HG03442 (cell line): ENCODE measurements around the gene RERE.

Experiments used
- ATAC-seq: cut with Tn5 transposase; IDR thresholded peaks from one replicate; pipeline ENCODE4 v1.9.1; 2021; ENCODE audit warnings: mild to moderate bottlenecking, moderate library complexity; ENCODE audit not compliant: unreplicated experiment

RERE gene

DNA sequence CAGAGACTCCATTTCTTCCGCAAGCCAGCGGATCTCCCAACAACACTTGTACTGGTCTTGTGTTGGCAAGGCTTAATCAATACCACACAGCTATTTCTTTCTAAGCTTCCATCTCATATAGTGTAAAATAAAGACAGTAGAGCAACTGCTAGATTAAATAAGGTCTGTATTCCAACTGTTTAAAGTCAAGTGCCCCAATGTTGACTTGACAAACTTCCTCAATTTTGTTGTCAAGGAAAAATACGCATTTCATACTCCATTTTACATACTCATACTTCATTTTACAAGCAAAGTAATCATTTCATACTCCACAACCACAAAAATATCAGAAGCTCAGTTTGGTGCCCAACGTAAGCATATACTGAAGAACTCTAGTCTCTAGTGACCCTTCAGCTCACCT is 143.0 kb downstream of the RERE start:
- no peak for ATAC-seq

DNA sequence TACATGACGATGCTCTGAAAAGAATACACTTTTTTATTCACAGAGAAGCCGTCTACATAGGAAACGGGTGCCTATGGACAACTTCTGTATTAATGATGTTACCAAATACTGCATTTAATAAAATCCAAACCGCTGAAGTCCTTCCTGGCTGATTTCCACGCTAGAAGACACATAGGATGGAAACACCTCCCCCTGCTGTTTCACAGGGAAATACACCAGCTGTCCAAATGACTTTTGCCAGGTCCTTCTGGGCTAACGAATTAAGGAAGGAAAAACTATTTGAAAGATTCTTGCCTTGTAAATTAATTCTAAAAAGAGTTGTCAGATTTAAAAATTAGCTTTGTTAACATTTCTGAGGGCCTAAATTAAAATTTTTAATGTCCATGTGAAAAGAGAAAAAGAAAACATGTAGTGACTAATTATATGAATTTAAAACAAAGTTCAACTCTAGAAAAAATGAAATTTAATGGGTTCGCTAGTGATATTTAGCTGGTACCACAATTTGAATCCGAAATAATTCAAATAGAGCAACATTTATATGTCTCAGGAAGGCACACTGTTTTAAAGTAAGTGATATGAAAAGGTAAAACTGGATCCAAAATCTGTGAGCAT is 146.0 kb downstream of the RERE start:
- no peak for ATAC-seq

DNA sequence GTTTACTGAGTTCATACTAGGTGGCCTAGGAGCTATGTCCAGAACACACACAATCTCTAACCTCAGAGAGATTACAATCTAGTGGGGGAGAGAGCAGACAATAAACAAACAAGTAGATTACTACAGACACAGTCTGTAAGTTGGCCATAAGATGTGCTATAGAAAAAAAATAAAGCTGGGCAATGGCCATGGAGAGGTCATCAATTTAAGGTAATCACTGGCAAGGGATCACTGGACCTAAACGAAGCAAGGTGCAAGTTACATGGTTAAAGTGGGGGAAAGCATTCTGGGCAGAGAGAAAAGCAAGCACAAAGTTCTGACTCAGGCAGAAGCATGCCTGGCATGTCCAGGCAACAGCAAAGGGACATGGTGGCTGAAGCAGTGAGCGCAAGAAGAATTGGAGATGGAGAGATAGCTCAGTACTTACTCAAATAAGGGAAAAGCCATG is 147.0 kb downstream of the RERE start:
- ATAC-seq = no peak

DNA sequence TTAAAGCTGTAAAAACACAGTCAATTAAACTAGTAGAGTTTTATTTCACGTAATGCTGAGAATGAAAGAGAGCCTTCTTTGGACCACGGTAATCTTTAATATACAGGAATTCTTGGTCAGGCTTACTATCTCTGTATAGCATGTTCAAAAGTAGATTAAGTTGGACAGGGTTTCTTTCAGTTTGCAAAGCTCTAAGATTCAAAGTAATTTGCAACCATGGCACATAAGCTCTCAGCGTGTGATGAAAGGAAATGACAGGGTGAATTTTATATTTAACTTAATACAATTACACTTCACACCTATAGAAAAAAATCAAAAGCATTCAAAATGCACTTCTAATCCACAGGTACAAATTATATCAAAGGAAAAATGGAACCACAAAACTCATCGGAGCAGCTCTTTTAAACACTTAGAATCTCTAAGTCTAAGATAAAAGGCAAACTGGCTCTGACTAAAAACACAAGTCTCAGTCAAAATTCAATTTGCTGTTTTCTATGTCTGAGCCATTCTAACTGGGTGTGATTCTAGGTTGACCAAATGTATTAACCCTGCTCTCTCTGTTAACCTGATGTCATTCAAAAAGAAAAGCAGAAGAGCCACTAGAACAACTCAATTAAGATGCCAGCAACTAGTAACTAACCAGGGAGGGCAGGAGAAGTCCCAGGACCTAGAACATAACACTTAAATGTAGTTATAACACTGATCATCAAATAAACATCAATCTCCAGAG is 147.7 kb downstream of the RERE start:
- no peak for ATAC-seq

DNA sequence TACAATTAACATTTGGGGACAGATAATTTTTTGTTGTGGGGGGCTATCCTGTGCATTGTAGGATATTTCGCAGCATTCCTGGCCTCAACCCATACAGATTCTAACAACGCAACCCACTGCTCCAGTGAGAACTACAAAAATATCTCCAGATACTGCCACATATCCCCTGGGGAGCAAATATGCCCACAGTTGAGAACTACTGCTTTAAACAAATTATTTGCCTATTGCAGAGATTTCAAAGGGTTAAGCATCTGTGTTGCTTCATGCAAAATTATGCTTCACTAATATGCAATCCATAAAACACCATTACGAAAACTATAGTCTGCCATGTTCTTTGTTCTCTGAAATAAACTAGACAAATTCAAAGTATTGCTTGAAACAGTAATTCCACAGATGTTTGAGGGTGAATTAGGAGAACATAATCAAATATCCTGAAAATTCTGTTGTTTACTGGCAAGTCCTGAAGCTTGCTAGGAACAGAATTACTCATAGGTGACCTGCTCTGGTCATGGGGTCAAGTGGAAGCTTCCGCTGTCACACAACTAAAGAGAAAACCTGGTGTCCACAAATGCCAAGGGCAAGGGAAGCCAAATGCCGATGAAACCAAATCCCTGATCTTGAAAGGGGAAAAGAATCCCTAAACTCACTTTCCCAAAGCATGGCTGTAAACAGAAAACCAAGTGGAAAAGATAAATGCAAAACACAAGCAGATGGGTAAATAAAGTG is 149.4 kb downstream of the RERE start:
- ATAC-seq = no peak

DNA sequence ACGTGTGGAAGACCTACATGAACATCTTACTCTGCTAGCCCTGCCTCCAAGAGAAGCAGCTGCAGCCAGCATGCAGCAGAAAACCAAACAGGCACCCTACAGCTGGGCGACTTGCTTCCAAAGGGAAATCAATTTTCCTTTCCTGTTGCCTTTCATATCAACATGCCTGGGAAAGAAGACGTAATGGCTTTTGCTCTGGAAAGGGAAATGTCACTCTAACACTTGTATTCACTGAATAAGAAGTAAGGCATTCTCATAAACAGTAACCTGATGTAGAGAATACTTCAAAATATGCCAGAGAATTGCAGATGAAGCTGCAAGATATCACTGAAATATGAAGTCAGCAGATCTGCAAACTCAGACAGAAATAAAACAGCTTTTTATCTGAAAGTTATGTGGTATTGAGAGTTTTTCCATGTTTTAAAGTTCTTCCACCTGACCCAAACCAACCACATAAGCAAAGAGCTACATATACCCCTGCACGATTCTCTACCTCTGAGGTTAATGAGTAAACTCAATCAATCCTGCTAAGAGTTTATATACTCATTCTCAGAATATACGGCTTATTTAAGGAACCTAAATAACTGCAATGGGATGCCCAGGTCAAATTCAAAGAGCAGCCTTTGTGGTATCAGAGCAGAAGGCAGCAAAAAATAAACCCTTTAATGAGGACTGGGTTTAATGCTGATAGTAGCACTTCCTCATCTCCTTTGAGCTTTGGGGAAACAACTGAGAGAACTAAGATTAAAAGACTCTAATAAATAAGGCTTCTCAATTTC is 150.9 kb downstream of the RERE start:
- ATAC-seq = no peak

DNA sequence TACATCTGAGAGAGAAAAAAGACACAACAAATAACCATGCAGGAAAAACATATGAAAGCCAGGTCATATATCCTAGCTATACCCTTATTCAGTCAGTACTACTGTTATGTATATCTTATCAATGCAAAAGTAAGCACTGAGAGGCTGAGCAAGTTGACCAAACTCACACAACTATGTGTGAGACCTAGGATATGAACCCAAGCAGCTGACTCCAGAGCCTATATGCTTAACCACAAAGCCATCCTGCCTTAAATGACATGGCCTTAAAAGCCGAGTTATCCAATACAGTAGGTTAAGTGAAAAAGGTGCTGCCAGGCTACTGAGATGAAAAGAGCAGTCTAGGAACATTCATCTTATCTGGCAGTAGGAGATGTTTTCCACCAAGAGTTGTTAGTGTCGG is 151.6 kb downstream of the RERE start:
- no peak for ATAC-seq

DNA sequence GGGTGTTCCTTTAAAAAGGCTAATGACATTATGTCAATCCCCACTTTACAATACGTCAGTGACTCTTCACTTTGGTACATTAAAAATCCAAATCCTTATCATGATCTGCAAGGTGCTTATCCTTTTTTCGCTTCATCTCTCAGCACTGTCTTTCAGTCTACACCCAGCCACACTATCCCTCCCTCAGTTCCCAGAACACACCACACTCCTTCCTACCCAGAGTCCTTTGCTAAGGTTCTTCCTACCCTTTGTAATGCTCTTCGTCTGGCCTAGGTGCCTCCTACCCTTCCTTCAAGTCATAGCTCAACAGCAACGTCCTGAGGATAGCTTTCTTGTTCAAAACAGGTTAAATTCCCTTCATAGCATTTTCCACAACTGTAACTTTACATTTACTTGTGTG is 152.6 kb downstream of the RERE start:
- ATAC-seq = no peak

DNA sequence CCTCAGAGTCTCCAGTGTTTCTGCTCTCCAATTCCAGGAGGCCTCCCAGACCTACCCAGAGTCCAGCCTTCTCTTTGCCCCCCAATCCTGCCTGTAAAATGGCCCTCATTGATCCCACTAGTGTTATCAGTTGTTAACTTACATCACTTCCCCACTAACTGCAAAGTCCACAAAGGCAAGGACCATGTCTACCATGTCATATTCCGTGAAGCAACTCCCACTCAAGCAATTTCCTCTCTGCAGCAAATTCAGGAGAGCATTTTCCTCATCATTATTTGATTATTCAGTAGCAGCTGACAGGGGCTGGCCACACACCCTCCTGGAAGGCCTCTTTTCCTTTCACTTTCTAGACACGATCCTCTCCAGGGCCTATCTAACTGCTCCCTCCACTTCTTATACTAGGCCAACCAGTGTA is 153.5 kb downstream of the RERE start:
- no peak for ATAC-seq

DNA sequence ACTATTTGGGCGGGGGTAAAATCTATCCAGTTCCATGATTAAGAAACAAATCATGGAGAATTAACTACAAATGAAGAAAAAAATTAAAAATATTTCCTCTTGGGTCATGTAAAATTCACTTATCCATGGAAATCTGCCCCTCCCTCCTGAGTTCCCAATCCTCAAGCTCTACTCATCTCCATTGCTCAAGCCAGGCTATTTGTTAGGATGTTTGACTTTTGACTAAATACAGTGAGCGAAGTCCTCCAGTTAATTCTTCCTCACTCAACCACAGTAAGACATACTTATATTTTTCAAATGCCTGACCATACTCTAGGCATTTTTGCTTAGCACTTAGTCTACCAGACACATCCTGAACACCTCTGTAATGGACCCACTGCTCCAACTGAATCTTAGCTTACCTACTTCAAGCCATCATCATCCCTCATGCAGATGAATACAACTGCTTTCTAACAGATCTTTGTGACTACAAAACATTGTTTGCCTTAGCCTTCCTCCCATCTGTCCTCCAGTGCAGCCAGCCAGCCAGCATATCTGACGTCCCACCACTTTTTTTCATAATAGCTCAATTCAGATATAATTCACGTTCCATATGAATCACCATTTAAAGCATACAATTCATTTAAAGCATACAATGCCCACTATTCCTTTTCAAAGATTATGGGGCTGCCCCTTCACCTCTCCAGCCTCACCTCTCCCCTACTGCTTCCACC is 154.2 kb downstream of the RERE start:
- no peak for ATAC-seq

DNA sequence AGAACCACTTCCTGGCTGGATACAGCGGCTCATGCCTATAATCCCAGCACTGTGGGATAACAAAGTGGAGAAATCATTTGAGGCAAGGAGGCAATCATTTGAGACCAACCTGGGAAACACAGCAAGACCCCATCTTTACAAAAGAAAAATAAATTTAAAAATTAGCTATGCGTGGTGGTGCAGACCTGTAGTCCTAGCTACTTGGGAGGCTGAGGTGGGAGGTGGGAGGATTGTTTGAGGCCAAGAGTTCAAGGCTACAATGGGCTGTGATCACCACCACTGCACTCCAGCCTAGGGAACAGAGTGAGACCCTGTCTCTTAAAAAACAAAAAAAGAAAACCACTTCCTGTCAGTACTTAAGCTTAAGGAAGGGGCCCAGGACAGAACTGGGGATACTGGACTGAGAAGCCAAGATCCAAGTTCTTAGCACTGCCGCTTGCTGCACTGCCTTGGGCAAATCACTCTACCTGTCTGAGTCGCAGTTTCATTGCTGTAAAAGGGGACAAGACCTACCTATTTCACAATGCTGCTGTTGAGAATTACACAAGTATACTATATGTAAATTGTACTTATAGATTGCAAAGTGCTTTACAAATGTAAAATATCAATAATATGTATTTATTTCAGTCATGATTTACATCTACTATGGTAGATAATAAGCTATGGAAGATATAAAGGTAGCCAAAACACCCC is 154.9 kb downstream of the RERE start:
- ATAC-seq = no peak

DNA sequence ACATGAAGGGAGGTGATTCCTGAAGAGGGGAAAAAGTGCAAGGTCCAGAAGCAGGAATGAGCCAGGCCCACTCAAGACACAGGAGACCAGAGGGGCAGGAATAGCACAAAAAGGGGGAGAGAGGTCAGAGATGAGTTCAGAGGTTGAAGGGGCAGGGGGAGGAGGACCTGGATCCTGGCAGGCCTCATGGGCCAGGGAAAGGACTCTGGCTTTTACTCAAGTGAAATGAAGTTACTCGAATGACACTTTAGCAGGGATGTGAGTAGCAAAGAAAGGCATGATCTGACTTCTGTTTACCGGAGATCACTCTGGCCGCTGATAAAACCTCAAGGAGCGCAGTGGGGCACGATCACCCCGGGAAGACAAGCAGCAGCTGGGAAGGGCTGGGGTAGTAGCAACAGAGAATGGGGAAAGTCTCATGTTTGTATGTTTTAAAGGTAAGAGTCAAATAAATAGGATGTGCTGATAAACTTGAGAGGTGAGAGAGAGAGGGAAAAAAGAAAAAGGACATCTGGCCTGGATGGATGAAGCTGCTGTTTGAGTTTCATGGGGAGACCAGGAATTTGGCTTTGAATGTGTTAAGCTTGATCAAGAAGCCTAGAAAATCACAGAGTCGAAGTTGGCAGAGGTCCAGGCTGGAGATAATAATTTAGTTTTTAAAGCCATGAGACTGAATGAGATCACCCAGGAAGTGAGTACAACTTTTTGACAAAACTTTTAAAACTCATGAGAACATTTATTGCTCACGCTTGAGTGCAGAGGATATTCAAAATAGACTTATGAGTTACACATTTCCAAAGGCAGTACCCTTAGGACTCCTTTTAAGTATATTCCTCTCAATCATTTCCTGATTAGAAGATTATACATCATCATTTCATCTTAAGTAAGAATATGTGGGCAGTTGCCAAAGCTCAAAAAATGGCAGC is 156.0 kb downstream of the RERE start:
- no peak for ATAC-seq

DNA sequence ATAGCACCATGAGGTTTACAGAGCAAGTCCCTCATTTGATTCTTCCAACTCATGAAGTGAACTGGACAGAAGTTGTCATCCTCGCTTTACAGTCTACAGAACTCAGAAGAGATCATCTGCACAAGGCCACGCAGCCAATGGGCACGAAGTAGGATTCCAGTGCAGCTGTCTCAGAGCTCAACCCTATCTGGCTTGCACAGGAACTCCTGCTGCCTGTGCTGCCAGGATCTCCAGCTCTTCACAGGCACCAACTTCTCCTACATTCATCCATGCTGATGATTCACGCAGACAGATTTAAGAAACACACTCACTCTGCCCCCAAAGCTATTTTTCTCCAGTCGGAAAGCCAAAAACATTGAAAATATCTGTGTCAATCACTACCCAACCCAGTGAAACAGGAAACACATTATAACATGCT is 157.0 kb downstream of the RERE start:
- ATAC-seq = no peak

DNA sequence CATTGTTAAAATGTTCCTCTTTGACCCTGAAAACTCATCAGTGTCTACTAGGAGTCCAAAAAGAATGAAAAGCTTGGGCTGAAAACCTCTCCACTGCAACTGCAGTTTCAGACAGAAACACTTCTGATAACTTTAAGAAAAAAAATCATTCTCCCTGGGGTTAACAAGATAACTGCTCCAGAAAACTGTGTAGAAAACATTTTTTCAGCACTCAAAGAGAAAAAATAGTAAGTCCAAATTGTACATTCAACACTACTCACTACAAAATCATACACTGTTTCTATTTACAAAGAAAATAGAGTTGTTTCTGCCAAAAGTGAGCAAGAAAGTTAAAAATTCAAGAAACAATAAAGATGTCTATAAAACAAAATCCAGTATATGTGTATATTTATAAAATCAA is 157.8 kb downstream of the RERE start:
- no peak for ATAC-seq

DNA sequence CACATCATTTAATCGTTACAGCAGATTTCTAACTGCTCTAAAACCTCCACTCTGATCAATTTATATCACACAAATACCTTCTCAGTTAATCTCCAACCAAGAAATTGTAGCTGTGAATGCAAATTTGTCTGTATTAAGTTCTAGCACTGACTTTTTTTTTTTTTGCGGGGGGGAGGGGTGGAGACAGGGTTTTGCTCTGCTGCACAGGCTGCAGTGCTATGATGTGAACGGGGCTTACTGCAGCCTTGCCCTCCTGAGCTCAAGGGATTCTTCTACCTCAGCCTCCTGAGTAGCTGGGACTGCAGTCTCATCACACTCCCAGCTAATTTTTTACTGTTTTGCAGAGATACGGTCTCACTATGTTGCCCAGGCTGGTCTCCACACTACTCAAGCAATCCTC is 163.6 kb downstream of the RERE start:
- ATAC-seq = no peak

DNA sequence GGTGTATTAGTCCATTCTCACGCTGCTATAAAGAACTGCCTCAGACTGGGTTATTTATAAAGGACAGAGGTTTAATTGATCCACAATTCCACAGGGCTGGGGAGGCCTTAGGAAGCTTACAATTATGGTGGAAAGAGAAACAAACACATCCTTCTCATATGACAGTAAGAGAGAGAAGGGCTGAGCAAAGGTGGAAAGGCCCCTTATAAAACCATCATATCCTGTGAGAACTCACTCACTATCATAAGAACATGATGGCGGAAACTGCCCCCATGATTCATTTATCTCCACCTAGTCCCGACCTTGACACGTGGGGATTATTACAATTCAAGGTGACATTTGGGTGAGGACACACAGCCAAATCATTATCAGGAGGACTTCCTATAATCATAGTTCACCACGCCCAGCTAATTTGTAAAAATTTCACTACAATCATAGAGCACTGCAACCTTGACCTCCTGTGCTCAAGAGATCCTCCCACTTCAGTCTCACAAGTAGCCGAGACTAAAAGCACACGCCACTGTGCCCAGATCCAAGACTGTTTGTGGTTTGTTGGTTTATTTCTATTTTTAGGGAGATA is 164.9 kb downstream of the RERE start:
- ATAC-seq = no peak

DNA sequence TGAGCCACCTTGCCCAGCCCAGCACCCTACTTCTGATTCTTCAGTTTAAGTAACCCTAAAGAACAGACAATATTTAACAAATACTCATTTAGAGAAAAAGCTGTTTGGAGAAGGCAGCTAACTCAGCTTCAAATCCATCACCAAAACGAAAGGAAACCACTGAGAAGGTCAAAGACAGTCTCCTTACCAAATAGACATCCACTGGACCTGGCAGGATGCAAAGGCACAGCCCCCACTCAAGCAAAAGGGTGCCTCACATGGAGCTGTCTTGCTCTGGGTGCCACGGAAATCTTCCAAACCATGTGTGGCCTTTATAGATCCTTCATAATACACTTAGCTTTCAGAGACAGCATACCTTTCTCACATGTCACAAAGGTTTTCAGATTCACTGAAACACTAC is 165.5 kb downstream of the RERE start:
- ATAC-seq = no peak

DNA sequence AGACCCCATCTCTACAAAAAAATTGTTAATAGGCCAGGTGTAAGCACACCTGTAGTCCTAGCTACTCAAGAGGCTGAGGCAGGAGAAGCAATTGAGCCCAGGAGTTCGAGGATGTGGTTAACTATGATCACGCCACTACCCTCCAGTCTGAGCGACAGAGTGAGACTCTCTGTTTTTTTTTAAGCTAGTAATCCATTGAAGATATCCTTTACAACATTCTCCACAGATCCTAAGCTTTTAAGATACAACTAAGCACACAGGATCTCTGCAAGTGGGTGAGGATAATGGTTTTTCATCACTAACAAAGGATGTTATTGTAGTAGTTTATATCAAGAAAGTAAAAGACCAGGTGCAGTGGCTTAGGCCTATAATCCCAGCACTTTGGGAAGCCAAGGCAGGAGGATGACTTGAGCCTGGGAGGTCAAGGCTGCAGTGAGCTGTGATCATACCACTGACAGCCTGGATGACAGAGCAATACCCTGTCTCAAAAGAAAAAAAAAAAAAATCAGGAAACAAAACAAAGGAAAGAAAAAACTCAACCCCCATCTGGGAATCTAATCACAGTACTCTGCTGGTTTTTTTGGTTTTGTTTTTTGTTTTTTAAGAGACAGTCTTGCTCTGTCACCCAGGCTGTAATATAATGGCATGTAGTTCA is 166.1 kb downstream of the RERE start:
- ATAC-seq = no peak
